Cardiac muscle cell (in vitro differentiated cells and primary cell): ENCODE measurements around the gene MLIP. TPM values are rescaled to one million over a fixed set of nuclear protein-coding genes. Genes with fewer than 3 reads are reported as not detected.

Experiments used
- DNase-seq, 2 donors: peaks; one replicate each; pipeline versions ENCODE4 v3.0.0 to v3.0.0-alpha.2; 2010 to 2017; ENCODE audit warnings: low read depth in 1 of 2, low spot score in 1 of 2
- H3K27ac ChIP-seq: fragments of 200-600 bp; sonication (generic); 2 replicates; pipeline ENCODE4 v1.5.1; 2016
- H3K27me3 ChIP-seq: fragments of 200-600 bp; sonication (generic); 2 replicates; pipeline ENCODE4 v1.6.0; 2016; ENCODE audit warnings: control low read depth
- H3K36me3 ChIP-seq: fragments of 200-600 bp; sonication (generic); 2 replicates; pipeline ENCODE4 v1.5.1; 2016; ENCODE audit warnings: control low read depth
- H3K4me1 ChIP-seq: fragments of 200-600 bp; sonication (generic); 2 replicates; pipeline ENCODE4 v1.8.1; 2017; ENCODE audit warnings: low read depth, mild to moderate bottlenecking, mixed run types
- H3K4me3 ChIP-seq: fragments of 200-600 bp; sonication (generic); 2 replicates; pipeline ENCODE4 v1.5.1; 2016; ENCODE audit warnings: mild to moderate bottlenecking
- H3K9me3 ChIP-seq: fragments of 200-600 bp; sonication (generic); 2 replicates; pipeline ENCODE4 v1.5.1; 2017; ENCODE audit warnings: low read depth, mild to moderate bottlenecking, control low read depth
- polyA plus RNA-seq: library from polyadenylated mRNA; unstranded; fragments of >200 nt; fragmentation: Nextera tagmentation; extraction: Ambion mirVana; gene quantifications from 2 replicates; pipeline ENCODE4 v1.2.1, GENCODE V29; 2016
- total RNA-seq: library from RNA; depleted of rRNA; stranded (reverse); fragments of >200 nt; gene quantifications from 2 replicates; pipeline ENCODE4 v1.2.3, GENCODE V29; 2016
- TF ChIP-seq, protein P1 (sequence below): IDR thresholded peaks from 2 replicates; pipeline ENCODE4 v1.5.1; 2012; ENCODE audit warnings: low read depth, mild to moderate bottlenecking, low read length

Gene MLIP
- total and polyA plus RNA-seq, 2 experiments from 2014 or later = 60.5 to 68.9 TPM

- no peak for DNase-seq
- Histone ChIP-seq H3K36me3 (no peaks in the 10 kb centered on the region), H3K4me1 (peaks cover 11% of the 10 kb centered on the region), H3K9me3 (no peaks in the 10 kb centered on the region), H3K4me3 (no peak overlapping the region), H3K27me3 (no peaks in the 10 kb centered on the region), H3K27ac (no peak overlapping the region)
- TF ChIP-seq, protein P1, sequence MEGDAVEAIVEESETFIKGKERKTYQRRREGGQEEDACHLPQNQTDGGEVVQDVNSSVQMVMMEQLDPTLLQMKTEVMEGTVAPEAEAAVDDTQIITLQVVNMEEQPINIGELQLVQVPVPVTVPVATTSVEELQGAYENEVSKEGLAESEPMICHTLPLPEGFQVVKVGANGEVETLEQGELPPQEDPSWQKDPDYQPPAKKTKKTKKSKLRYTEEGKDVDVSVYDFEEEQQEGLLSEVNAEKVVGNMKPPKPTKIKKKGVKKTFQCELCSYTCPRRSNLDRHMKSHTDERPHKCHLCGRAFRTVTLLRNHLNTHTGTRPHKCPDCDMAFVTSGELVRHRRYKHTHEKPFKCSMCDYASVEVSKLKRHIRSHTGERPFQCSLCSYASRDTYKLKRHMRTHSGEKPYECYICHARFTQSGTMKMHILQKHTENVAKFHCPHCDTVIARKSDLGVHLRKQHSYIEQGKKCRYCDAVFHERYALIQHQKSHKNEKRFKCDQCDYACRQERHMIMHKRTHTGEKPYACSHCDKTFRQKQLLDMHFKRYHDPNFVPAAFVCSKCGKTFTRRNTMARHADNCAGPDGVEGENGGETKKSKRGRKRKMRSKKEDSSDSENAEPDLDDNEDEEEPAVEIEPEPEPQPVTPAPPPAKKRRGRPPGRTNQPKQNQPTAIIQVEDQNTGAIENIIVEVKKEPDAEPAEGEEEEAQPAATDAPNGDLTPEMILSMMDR = no peak
These were observed 17.8 kb upstream of the MLIP start for GRCh38 chr6:54093326-54093948.

DNA sequence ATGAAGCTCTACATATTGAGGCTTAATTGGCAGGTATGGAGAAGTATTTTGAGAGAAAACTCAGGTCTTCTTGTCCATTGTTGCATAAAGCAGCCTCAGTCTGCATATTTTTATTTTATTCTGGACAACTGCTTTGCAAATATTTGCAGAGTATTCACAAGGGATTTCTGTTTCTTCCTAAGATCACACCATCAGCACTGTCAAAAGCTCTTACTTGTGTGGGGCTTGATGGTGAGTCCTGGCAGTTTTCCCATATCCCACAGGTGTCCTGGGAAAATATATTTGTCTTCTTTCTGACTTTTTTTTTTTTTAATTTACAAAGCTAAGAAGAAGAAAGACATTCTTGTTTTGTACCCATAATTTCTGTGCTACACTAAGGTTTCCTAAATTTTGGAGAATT is 16.9 kb upstream of the MLIP start:
- H3K9me3 ChIP-seq = no peaks in the 10 kb centered on the region
- DNase-seq = no peak
- no peak overlapping the region for H3K27ac ChIP-seq
- H3K36me3 ChIP-seq = no peaks in the 10 kb centered on the region
- peaks cover 11% of the 10 kb centered on the region for H3K4me1 ChIP-seq
- TF ChIP-seq, protein P1 = no peak
- no peaks in the 10 kb centered on the region for H3K27me3 ChIP-seq
- no peak overlapping the region for H3K4me3 ChIP-seq

DNA sequence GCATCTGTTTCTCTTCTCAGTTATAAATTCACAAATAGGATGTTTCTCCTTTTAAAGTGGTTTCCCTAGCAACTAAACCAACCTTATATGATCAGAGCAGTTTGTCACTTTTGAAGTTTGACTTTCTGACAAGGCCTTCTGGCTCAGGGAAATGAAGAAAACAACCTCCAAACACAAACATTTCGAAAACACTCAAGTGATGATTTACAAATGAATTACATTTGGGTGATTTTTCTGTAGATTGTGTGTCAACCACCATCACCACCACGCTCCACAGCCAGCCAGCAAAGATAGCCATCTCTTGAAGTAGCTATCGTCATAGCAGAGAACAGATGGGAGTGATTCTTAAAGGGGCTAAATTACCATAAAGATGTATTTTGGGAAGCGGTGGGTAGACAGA is 16.5 kb upstream of the MLIP start:
- no peak overlapping the region for H3K27ac ChIP-seq
- DNase-seq = no peak
- peaks cover 11% of the 10 kb centered on the region for H3K4me1 ChIP-seq
- H3K9me3 ChIP-seq = no peaks in the 10 kb centered on the region
- TF ChIP-seq, protein P1 = no peak
- no peak overlapping the region for H3K4me3 ChIP-seq
- no peaks in the 10 kb centered on the region for H3K36me3 ChIP-seq
- H3K27me3 ChIP-seq = no peaks in the 10 kb centered on the region

DNA sequence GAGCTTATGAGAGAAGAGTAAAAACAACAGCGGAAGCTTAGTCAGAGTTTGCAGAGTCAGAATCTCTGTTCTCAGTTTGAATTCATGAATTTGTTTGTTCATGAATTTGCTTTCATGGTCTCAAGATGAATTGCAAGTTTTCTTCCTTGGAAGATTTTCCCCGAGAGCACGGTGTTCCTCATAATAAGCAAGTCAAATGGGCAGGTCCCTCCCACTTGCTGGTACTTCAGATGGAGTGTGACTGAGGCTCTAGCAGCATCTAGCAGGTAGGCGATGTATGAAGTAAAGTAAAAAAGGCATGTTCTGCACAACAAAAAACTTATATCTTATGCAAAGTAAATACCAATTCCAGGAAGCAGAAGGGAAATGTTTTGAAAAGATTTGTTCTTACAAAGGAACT is 15.5 kb upstream of the MLIP start:
- TF ChIP-seq, protein P1 = no peak
- no peaks in the 10 kb centered on the region for H3K9me3 ChIP-seq

GRCh38 chr6:54096811-54097210 is 14.4 kb upstream of the MLIP start:
- H3K4me1 ChIP-seq = peaks cover 11% of the 10 kb centered on the region
- H3K4me3 ChIP-seq = no peak overlapping the region
- H3K27ac ChIP-seq = no peak overlapping the region
- TF ChIP-seq, protein P1 = no peak
- DNase-seq = no peak
- H3K27me3 ChIP-seq = no peaks in the 10 kb centered on the region
- H3K36me3 ChIP-seq = no peaks in the 10 kb centered on the region
- no peaks in the 10 kb centered on the region for H3K9me3 ChIP-seq

More for the DNA sequence above, 15.5 kb upstream of the MLIP start:
- H3K27me3 ChIP-seq = no peaks in the 10 kb centered on the region
- peaks cover 11% of the 10 kb centered on the region for H3K4me1 ChIP-seq
- H3K27ac ChIP-seq = no peak overlapping the region
- H3K36me3 ChIP-seq = no peaks in the 10 kb centered on the region
- H3K4me3 ChIP-seq = no peak overlapping the region
- no peak for DNase-seq

GRCh38 chr6:54097753-54098152 is 13.5 kb upstream of the MLIP start:
- peaks cover 11% of the 10 kb centered on the region for H3K4me1 ChIP-seq
- no peaks in the 10 kb centered on the region for H3K36me3 ChIP-seq
- TF ChIP-seq, protein P1 = no peak
- H3K27me3 ChIP-seq = no peaks in the 10 kb centered on the region
- no peaks in the 10 kb centered on the region for H3K9me3 ChIP-seq
- no peak overlapping the region for H3K27ac ChIP-seq
- no peak overlapping the region for H3K4me3 ChIP-seq
- DNase-seq = no peak
